Activated CD4-positive, alpha-beta T cell treated with anti-CD3 and anti-CD28 coated beads, Interleukin-2, Interleukin-6, amounts not matched to agents 100 ng/mL and 50 ng/mL, durations not matched to agents 16 hours and 8 hours (primary cell): ENCODE measurements around the gene LKAAEAR1.

ENCODE experiments used
- DNase-seq: peaks from one replicate; pipeline ENCODE4 v3.0.0-alpha.2; 2020

Gene LKAAEAR1

GRCh38 chr20:64110411-64111068, 26.3 kb upstream of the LKAAEAR1 start:
- DNase-seq = no peak

- no peak for DNase-seq
Measured at GRCh38 chr20:64109831-64110391, 25.7 kb upstream of the LKAAEAR1 start.

- DNase-seq = no peak
Measured at GRCh38 chr20:64108731-64109681, 24.8 kb upstream of the LKAAEAR1 start.

GRCh38 chr20:64107736-64108457, 23.7 kb upstream of the LKAAEAR1 start:
- no peak for DNase-seq

- DNase-seq = no peak
Measured at GRCh38 chr20:64106981-64107735, 23.0 kb upstream of the LKAAEAR1 start, which contains the start of gene NPBWR2. TSS of gene NPBWR2 (minus strand) at chr20:64107565. CDS start at chr20:64106831, 734 bp downstream.

- DNase-seq = no peak
Measured at GRCh38 chr20:64106435-64106961, 22.3 kb upstream of the LKAAEAR1 start.

- no peak for DNase-seq
Measured at GRCh38 chr20:64105846-64106434, 21.7 kb upstream of the LKAAEAR1 start.

- DNase-seq = no peak
Measured at GRCh38 chr20:64104667-64105451, 20.7 kb upstream of the LKAAEAR1 start.

GRCh38 chr20:64103871-64104666, 19.9 kb upstream of the LKAAEAR1 start:
- no peak for DNase-seq

- DNase-seq = no peak
Measured at GRCh38 chr20:64102647-64103354, 18.6 kb upstream of the LKAAEAR1 start.

- DNase-seq = peak; percentile 67
Measured at GRCh38 chr20:64101731-64102621, 17.8 kb upstream of the LKAAEAR1 start.

- no peak for DNase-seq
Measured at GRCh38 chr20:64100946-64101688, 16.9 kb upstream of the LKAAEAR1 start.

- no peak for DNase-seq
Measured at GRCh38 chr20:64100566-64100888, 16.3 kb upstream of the LKAAEAR1 start.

- DNase-seq = no peak
Measured at GRCh38 chr20:64099880-64100565, 15.8 kb upstream of the LKAAEAR1 start.

- DNase-seq = no peak
Measured at GRCh38 chr20:64099086-64099786, 15.0 kb upstream of the LKAAEAR1 start.

- no peak for DNase-seq
Measured at GRCh38 chr20:64098471-64099013, 14.3 kb upstream of the LKAAEAR1 start.
